Gastrocnemius medialis (tissue), 4 donors: ENCODE data around the gene GJD2. TPM values are rescaled to one million over a fixed set of nuclear protein-coding genes. Genes with fewer than 3 reads are reported as not detected.

Source experiments
- ATAC-seq, 2 donors: fragments of 150-250 bp; one replicate each; pipeline ENCODE4 v1.9.1; 2016
- DNase-seq, 2 donors: peaks; one replicate each; pipeline ENCODE4 v3.0.0-alpha.2; 2019
- H3K27ac ChIP-seq, 4 donors: fragments of 200-600 bp; sonication (generic); 1 replicate in 1 of 4; 2 replicates in 3 of 4; pipeline ENCODE4 v1.5.1; 2016 to 2018; ENCODE audit warnings: mild to moderate bottlenecking in 2 of 4, moderate library complexity in 1 of 4
- H3K27me3 ChIP-seq, 3 donors: fragments of 200-600 bp; sonication (generic) in 2 of 3; 1 replicate in 1 of 3; 2 replicates in 2 of 3; pipeline versions ENCODE4 v1.5.1 to v1.6.0; 2016 to 2019; ENCODE audit warnings: mild to moderate bottlenecking in 1 of 3, moderate library complexity in 1 of 3
- H3K36me3 ChIP-seq, 2 donors: fragments of 200-600 bp; sonication (generic) in 1 of 2; one replicate each; pipeline ENCODE4 v1.5.1; 2017 to 2018
- H3K4me1 ChIP-seq, 2 donors: fragments of 200-600 bp; sonication (generic) in 1 of 2; one replicate each; pipeline ENCODE4 v1.5.1; 2016 to 2017; ENCODE audit warnings: mild to moderate bottlenecking in 2 of 2
- H3K4me3 ChIP-seq, 4 donors: fragments of 200-600 bp; sonication (generic) in 3 of 4; 1 replicate in 1 of 4; 2 replicates in 3 of 4; pipeline ENCODE4 v1.5.1; 2016 to 2019; ENCODE audit warnings: mild to moderate bottlenecking in 2 of 4
- H3K9me3 ChIP-seq, 3 donors: fragments of 200-600 bp; sonication (generic) in 2 of 3; 1 replicate in 1 of 3; 2 replicates in 2 of 3; pipeline ENCODE4 v1.5.1; 2016 to 2019
- CTCF ChIP-seq, 5 experiments: fragments of 450-650 bp in 3 of 5; fragments of 200-600 bp in 2 of 5; sonication (generic) in 2 of 5; IDR thresholded peaks in 4 of 5; conservative IDR thresholded peaks in 1 of 5; 1 replicate in 4 of 5; 2 replicates in 1 of 5; pipeline ENCODE4 v1.5.1; 2016 to 2019; ENCODE audit warnings: antibody characterized with exemption in 5 of 5, mild to moderate bottlenecking in 3 of 5, moderate library complexity in 3 of 5
- POLR2A ChIP-seq, 2 donors: fragments of 450-650 bp; IDR thresholded peaks; one replicate each; pipeline ENCODE4 v1.6.1; 2017; ENCODE audit warnings: antibody characterized with exemption in 2 of 2, mild to moderate bottlenecking in 2 of 2, moderate library complexity in 2 of 2
- in situ Hi-C, 4 donors: fragments of 200-750 bp; cut with MboI; loops; one replicate each; pipeline versions ENCODE4 v1.15.0 to v1.8.0; 2017; ENCODE audit warnings: low sequenced_read_pairs in 4 of 4
- intact Hi-C: fragments of 100-400 bp; cut with DNase I; formaldehyde crosslinking; loops from one replicate; pipeline ENCODE4 v1.15.1; 2023; ENCODE audit warnings: low total_unique reads
- total RNA-seq, 4 donors: library from RNA; depleted of rRNA; stranded (reverse); fragments of >200 nt; gene quantifications; one replicate each; pipeline versions ENCODE4 v1.1.0 to v1.2.3, GENCODE V29; 2016

GJD2 gene
- total RNA-seq, 4 donors from 2014 or later, result not detected

- ATAC-seq (no peak), DNase-seq (no peak)
- H3K9me3 ChIP-seq, result no peaks in the 10 kb centered on the region
- intact Hi-C loops (no loop called here), in situ Hi-C loops (no loop called here)
- H3K4me1 ChIP-seq, result no peaks in the 10 kb centered on the region
- H3K27ac ChIP-seq, result no peak overlapping the region
- TF ChIP-seq POLR2A (IDR thresholded peaks at IDR 0.05) (no peak), CTCF (IDR thresholded peaks at IDR 0.05 in 4 of 5, conservative IDR thresholded peaks at IDR 0.05 in 1 of 5) (no peak)
- no peak overlapping the region for H3K4me3 ChIP-seq
- H3K36me3 ChIP-seq, result no peaks in the 10 kb centered on the region
- no peaks in the 10 kb centered on the region for H3K27me3 ChIP-seq
Measured at GRCh38 chr15:34768530-34768929, 13.7 kb upstream of the GJD2 start.

DNA sequence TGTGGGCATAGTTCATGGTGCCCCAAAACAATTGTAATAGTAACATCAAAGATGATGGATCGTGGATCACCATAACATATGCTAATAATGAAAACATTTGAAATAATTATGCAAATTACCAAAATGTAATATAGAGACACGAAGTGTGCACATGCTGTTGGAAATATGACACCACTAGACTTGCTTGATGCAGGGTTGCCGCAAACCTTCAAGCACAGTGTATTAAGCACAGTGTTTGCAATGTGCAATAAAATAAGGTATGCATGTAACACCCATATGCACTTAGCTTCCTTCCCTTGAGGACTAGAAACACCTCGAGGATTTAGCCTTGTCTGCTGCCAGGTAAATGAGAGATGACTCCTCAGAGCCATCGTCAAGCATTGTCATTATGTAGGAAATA is 10.9 kb upstream of the GJD2 start:
- no peaks in the 10 kb centered on the region for H3K36me3 ChIP-seq
- H3K4me1 ChIP-seq, result no peaks in the 10 kb centered on the region
- no peak overlapping the region for H3K27ac ChIP-seq
- ATAC-seq, result no peak
- no peak for TF ChIP-seq CTCF (IDR thresholded peaks at IDR 0.05 in 4 of 5, conservative IDR thresholded peaks at IDR 0.05 in 1 of 5)
- no peak for TF ChIP-seq POLR2A (IDR thresholded peaks at IDR 0.05)
- no peaks in the 10 kb centered on the region for H3K27me3 ChIP-seq
- no peak for DNase-seq
- in situ Hi-C loops, result no loop called here
- H3K4me3 ChIP-seq, result no peak overlapping the region
- intact Hi-C loops, result no loop called here
- no peaks in the 10 kb centered on the region for H3K9me3 ChIP-seq

DNA sequence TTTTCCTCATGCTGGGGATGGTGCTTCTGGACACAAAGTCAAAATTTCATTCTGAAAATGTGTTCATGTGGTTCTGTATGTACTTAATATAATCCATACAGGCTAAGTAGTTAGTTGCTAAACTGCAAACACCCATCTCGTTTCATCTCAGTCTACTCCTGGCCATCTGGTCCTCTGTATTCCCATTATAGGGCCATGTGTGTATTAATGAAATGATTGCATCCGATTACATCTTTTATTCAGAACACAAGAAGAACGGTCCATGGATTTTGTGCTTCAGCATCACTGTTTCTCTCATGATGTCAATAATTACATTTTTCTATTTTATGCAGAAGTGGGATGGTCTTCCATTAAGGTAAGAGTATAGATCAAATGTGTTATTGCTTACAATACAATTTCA is 6.1 kb upstream of the GJD2 start:
- intact Hi-C loops, result no loop called here
- no peak for TF ChIP-seq POLR2A (IDR thresholded peaks at IDR 0.05)
- TF ChIP-seq CTCF (IDR thresholded peaks at IDR 0.05 in 4 of 5, conservative IDR thresholded peaks at IDR 0.05 in 1 of 5), result no peak
- no peak overlapping the region for H3K27ac ChIP-seq
- peaks cover 3 to 15% (median 10%) of the 10 kb centered on the region in 3 donors for H3K27me3 ChIP-seq
- H3K9me3 ChIP-seq, result no peaks in the 10 kb centered on the region
- in situ Hi-C loops, result no loop called here
- H3K4me1 ChIP-seq, result no peaks in the 10 kb centered on the region
- H3K36me3 ChIP-seq, result no peaks in the 10 kb centered on the region
- H3K4me3 ChIP-seq, result no peak overlapping the region
- DNase-seq, result no peak
- ATAC-seq, result no peak

- Histone ChIP-seq H3K27ac (no peak overlapping the region), H3K9me3 (no peaks in the 10 kb centered on the region), H3K4me3 (no peak overlapping the region), H3K36me3 (no peaks in the 10 kb centered on the region), H3K27me3 (peaks cover 12 to 22% (median 19%) of the 10 kb centered on the region in 3 donors), H3K4me1 (no peaks in the 10 kb centered on the region)
- DNase-seq (no peak), ATAC-seq (no peak)
- in situ Hi-C loops (no loop called here), intact Hi-C loops (no loop called here)
- no peak for TF ChIP-seq POLR2A (IDR thresholded peaks at IDR 0.05)
- no peak for TF ChIP-seq CTCF (IDR thresholded peaks at IDR 0.05 in 4 of 5, conservative IDR thresholded peaks at IDR 0.05 in 1 of 5)
Measured at GRCh38 chr15:34759992-34760391, 5.2 kb upstream of the GJD2 start.

- Histone ChIP-seq H3K9me3 (no peaks in the 10 kb centered on the region), H3K27me3 (peaks cover 19 to 29% (median 25%) of the 10 kb centered on the region in 3 donors), H3K27ac (no peak overlapping the region), H3K4me3 (no peak overlapping the region), H3K36me3 (no peaks in the 10 kb centered on the region), H3K4me1 (peaks cover 0 to 5% of the 10 kb centered on the region in 2 donors)
- intact Hi-C loops, result no loop called here
- TF ChIP-seq POLR2A (IDR thresholded peaks at IDR 0.05) (no peak), CTCF (IDR thresholded peaks at IDR 0.05 in 4 of 5, conservative IDR thresholded peaks at IDR 0.05 in 1 of 5) (no peak)
- ATAC-seq (no peak), DNase-seq (no peak)
- in situ Hi-C loops, result no loop called here
Measured at GRCh38 chr15:34759347-34759746, 4.5 kb upstream of the GJD2 start.
